GM12801 (cell line): ENCODE measurements around the gene COX6A2.

Source experiments
- TF ChIP-seq, protein P1 (sequence below): IDR thresholded peaks from one replicate; pipeline ENCODE4 v1.5.1; 2011; ENCODE audit warnings: control low read depth; ENCODE audit not compliant: insufficient read length; ENCODE audit errors: extremely low read depth

COX6A2 gene

DNA sequence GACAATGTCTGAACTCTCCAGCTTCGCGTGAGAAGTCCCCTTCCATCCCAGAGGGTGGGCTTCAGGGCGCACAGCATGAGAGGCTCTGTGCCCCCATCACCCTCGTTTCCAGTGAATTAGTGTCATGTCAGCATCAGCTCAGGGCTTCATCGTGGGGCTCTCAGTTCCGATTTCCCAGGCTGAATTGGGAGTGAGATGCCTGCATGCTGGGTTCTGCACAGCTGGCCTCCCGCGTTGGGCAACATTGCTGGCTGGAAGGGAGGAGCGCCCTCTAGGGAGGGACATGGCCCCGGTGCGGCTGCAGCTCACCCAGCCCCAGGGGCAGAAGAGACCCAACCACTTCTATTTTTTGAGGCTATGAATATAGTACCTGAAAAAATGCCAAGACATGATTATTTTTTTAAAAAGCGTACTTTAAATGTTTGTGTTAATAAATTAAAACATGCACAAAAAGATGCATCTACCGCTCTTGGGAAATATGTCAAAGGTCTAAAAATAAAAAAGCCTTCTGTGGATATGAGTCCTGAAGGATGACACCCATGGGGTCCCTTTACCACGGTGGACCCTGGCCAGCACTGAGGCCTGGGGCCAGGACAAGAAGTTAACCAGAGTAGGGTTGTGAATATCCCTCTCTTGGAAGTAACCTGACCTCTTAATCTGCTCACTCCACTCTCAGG is 45.5 kb downstream of the COX6A2 start:
- TF ChIP-seq, protein P1, sequence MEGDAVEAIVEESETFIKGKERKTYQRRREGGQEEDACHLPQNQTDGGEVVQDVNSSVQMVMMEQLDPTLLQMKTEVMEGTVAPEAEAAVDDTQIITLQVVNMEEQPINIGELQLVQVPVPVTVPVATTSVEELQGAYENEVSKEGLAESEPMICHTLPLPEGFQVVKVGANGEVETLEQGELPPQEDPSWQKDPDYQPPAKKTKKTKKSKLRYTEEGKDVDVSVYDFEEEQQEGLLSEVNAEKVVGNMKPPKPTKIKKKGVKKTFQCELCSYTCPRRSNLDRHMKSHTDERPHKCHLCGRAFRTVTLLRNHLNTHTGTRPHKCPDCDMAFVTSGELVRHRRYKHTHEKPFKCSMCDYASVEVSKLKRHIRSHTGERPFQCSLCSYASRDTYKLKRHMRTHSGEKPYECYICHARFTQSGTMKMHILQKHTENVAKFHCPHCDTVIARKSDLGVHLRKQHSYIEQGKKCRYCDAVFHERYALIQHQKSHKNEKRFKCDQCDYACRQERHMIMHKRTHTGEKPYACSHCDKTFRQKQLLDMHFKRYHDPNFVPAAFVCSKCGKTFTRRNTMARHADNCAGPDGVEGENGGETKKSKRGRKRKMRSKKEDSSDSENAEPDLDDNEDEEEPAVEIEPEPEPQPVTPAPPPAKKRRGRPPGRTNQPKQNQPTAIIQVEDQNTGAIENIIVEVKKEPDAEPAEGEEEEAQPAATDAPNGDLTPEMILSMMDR: no peak

DNA sequence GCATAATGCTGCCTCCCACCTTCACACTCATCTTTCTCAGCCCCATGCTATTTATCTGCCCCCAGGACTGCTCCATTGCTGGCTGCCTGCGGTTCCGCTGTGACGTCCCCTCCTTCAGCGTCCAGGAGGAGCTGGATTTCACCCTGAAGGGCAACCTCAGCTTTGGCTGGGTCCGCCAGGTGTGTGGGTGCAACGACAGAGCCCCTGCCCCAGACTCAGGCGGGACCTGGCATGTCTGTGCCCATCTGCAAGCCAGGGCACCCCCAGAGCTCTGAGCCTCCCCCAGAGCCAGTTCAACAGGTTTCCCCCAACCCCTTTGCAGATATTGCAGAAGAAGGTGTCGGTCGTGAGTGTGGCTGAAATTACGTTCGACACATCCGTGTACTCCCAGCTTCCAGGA is 48.0 kb downstream of the COX6A2 start:
- TF ChIP-seq, protein P1: no peak
